ENCODE measurements around the gene CDH18. TPM values are rescaled to one million over a fixed set of nuclear protein-coding genes. Genes with fewer than 3 reads are reported as not detected.

CDH18 gene
- total RNA-seq, 1 experiment from 2014 or later, result not detected

- CTCF ChIA-PET, result no interaction called here
- Histone ChIP-seq H3K4me2 (ENCODE audit: low read length) (no peak overlapping the region), H3K4me3 (replicated peaks in 1 of 2; ENCODE audit: low read depth in 1 of 2, low read length in 2 of 2) (no peak overlapping the region), H3K79me2 (ENCODE audit: insufficient read depth, low read length) (no peaks in the 10 kb centered on the region), H3K27me3 (ENCODE audit: insufficient read depth, low read length) (no peaks in the 10 kb centered on the region), H3K9me3 (ENCODE audit: control insufficient read depth in 1 of 2, insufficient read depth in 1 of 2, low read depth in 1 of 2, low read length in 2 of 2) (no peaks in the 10 kb centered on the region; a peak in 1 of 4 replicates), H4K20me1 (ENCODE audit: insufficient read depth) (no peaks in the 10 kb centered on the region), H3K4me1 (ENCODE audit: control insufficient read depth in 1 of 2, insufficient read depth in 2 of 2, low read length in 2 of 2) (no peaks in the 10 kb centered on the region), H2AFZ (ENCODE audit: low read depth, low read length, poor library complexity, severe bottlenecking) (no peak overlapping the region), H3K9me2 (ENCODE audit: insufficient read depth) (no peaks in the 10 kb centered on the region), H3K36me3 (ENCODE audit: control insufficient read depth in 1 of 2, insufficient read depth in 2 of 2, low read length in 2 of 2) (no peaks in the 10 kb centered on the region), H3K27ac (ENCODE audit: low read depth, low read length) (no peak overlapping the region), H3K9ac (ENCODE audit: low read length) (no peak overlapping the region)
- intact Hi-C loops (cut with micrococcal nuclease), result no loop called here
- BruUV-seq (replicated peaks), result no TSS peak
- no peak for TF ChIP-seq JUND (IDR thresholded peaks at IDR 0.05)
- no peak for TF ChIP-seq EZH2phosphoT487 (IDR thresholded peaks at IDR 0.05; ENCODE audit: borderline replicate concordance)
- TF ChIP-seq YY1 (IDR thresholded peaks at IDR 0.05; ENCODE audit: extremely low read depth, insufficient replicate concordance, low read depth, low read length), result no peak
- TF ChIP-seq, protein P1, sequence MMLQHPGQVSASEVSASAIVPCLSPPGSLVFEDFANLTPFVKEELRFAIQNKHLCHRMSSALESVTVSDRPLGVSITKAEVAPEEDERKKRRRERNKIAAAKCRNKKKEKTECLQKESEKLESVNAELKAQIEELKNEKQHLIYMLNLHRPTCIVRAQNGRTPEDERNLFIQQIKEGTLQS (IDR thresholded peaks at IDR 0.05), result no peak
- TF ChIP-seq ZNF274 (IDR thresholded peaks at IDR 0.05; ENCODE audit: low read depth, low read length), result no peak
- TF ChIP-seq CEBPB (IDR thresholded peaks at IDR 0.05; ENCODE audit: low read depth), result no peak
- no peak for TF ChIP-seq ZFX (IDR thresholded peaks at IDR 0.05)
- no peak for TF ChIP-seq ELF1 (IDR thresholded peaks at IDR 0.05; ENCODE audit: borderline replicate concordance, low read depth)
- no peak for TF ChIP-seq EGR1 (IDR thresholded peaks at IDR 0.05; ENCODE audit: low read depth)
- no peak for TF ChIP-seq EZH2 (IDR thresholded peaks at IDR 0.05)
- TF ChIP-seq TCF7L2 (IDR thresholded peaks at IDR 0.05; ENCODE audit: borderline replicate concordance, extremely low read depth, insufficient read depth, insufficient read length), result no peak
- TF ChIP-seq POLR2A (IDR thresholded peaks at IDR 0.05; ENCODE audit: borderline replicate concordance, extremely low read depth, insufficient read depth, insufficient read length), result no peak
- no peak for TF ChIP-seq SRF (IDR thresholded peaks at IDR 0.05; ENCODE audit: low read depth)
- TF ChIP-seq, protein P2, sequence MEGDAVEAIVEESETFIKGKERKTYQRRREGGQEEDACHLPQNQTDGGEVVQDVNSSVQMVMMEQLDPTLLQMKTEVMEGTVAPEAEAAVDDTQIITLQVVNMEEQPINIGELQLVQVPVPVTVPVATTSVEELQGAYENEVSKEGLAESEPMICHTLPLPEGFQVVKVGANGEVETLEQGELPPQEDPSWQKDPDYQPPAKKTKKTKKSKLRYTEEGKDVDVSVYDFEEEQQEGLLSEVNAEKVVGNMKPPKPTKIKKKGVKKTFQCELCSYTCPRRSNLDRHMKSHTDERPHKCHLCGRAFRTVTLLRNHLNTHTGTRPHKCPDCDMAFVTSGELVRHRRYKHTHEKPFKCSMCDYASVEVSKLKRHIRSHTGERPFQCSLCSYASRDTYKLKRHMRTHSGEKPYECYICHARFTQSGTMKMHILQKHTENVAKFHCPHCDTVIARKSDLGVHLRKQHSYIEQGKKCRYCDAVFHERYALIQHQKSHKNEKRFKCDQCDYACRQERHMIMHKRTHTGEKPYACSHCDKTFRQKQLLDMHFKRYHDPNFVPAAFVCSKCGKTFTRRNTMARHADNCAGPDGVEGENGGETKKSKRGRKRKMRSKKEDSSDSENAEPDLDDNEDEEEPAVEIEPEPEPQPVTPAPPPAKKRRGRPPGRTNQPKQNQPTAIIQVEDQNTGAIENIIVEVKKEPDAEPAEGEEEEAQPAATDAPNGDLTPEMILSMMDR (IDR thresholded peaks at IDR 0.05 in 2 of 3, conservative IDR thresholded peaks at IDR 0.05 in 1 of 3; ENCODE audit: borderline replicate concordance in 1 of 3, insufficient read depth in 1 of 3, low read depth in 2 of 3, low read length in 2 of 3), result no peak
- TF ChIP-seq SIN3A (IDR thresholded peaks at IDR 0.05; ENCODE audit: low read depth), result no peak
- no peak for TF ChIP-seq ZBTB33 (IDR thresholded peaks at IDR 0.05; ENCODE audit: extremely low read depth, insufficient replicate concordance, low read length)
- no peak for TF ChIP-seq FOSL1 (IDR thresholded peaks at IDR 0.05; ENCODE audit: low read depth)
- TF ChIP-seq, protein P3, sequence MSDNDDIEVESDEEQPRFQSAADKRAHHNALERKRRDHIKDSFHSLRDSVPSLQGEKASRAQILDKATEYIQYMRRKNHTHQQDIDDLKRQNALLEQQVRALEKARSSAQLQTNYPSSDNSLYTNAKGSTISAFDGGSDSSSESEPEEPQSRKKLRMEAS (IDR thresholded peaks at IDR 0.05), result no peak
- no peak for TF ChIP-seq SP1 (IDR thresholded peaks at IDR 0.05; ENCODE audit: low read depth)
- RAD21 ChIA-PET (ENCODE audit: low non-redundant PET in 1 of 2, low total read pairs in 2 of 2, uncharacterized antibody in 2 of 2, unreplicated experiment in 2 of 2), result no interaction called here
- DNase-seq (ENCODE audit: low read depth, low spot score), result no peak
- POLR2A ChIA-PET, result no interaction called here
- ATAC-seq, result no peak
Observed at GRCh38 chr5:19706776-19707175, 281.2 kb downstream of the CDH18 start.
